MM.1S (cell line): ENCODE results near the gene SLC25A20.

Experiments
- DNase-seq: peaks from one replicate; pipeline ENCODE4 v3.0.0-alpha.2; 2015
- H2AFZ ChIP-seq: fragments of 300-600 bp; sonication (generic); 2 replicates; pipeline ENCODE4 v1.6.0; 2016; ENCODE audit warnings: antibody characterized with exemption, low read length
- H3F3A ChIP-seq: fragments of 300-600 bp; sonication (generic); 2 replicates; pipeline ENCODE4 v1.6.1; 2016; ENCODE audit warnings: mild to moderate bottlenecking, antibody characterized with exemption, low read length, moderate library complexity, mixed read lengths; ENCODE audit not compliant: insufficient read depth
- H3K27ac ChIP-seq: fragments of 300-600 bp; sonication (generic); 2 replicates; pipeline ENCODE4 v1.5.1; 2016; ENCODE audit warnings: mild to moderate bottlenecking, low read length
- H3K27me3 ChIP-seq: fragments of 300-600 bp; sonication (generic); replicated peaks from 2 replicates; pipeline ENCODE4 v1.6.0; 2016; ENCODE audit warnings: low read length; ENCODE audit not compliant: insufficient read depth
- H3K36me3 ChIP-seq: fragments of 300-600 bp; sonication (generic); replicated peaks from 2 replicates; pipeline ENCODE4 v1.6.1; 2016; ENCODE audit warnings: mild to moderate bottlenecking, low read length, mixed read lengths; ENCODE audit not compliant: insufficient read depth
- H3K4me1 ChIP-seq: fragments of 300-600 bp; sonication (generic); 2 replicates; pipeline ENCODE4 v1.6.1; 2016; ENCODE audit warnings: low read length, mixed read lengths
- H3K4me2 ChIP-seq: fragments of 300-600 bp; sonication (generic); 2 replicates; pipeline ENCODE4 v1.6.0; 2016; ENCODE audit warnings: low read depth, low read length
- H3K4me3 ChIP-seq: fragments of 300-600 bp; sonication (generic); 2 replicates; pipeline ENCODE4 v1.5.1; 2016; ENCODE audit warnings: low read length, mixed read lengths
- H3K79me2 ChIP-seq: fragments of 300-600 bp; sonication (generic); 2 replicates; pipeline ENCODE4 v1.6.1; 2016; ENCODE audit warnings: mixed run types, low read length, mixed read lengths
- H3K9ac ChIP-seq: fragments of 300-600 bp; sonication (generic); 2 replicates; pipeline ENCODE4 v1.6.1; 2016; ENCODE audit warnings: low read length, mixed read lengths
- H3K9me2 ChIP-seq: fragments of 300-600 bp; sonication (generic); replicated peaks from 2 replicates; pipeline ENCODE4 v1.6.1; 2016; ENCODE audit warnings: mild to moderate bottlenecking, low read length, mixed read lengths; ENCODE audit not compliant: insufficient read depth
- H3K9me3 ChIP-seq: fragments of 300-600 bp; sonication (generic); replicated peaks from 2 replicates; pipeline ENCODE4 v1.6.1; 2016; ENCODE audit warnings: mild to moderate bottlenecking, low read length, mixed read lengths; ENCODE audit not compliant: insufficient read depth
- H4K20me1 ChIP-seq: fragments of 300-600 bp; sonication (generic); 2 replicates; pipeline ENCODE4 v1.6.1; 2016; ENCODE audit warnings: mild to moderate bottlenecking, low read length, moderate library complexity, mixed read lengths; ENCODE audit not compliant: insufficient read depth
- CTCF ChIP-seq: fragments of 300-600 bp; sonication (generic); IDR thresholded peaks from 2 replicates; pipeline ENCODE4 v1.5.1; 2016; ENCODE audit warnings: antibody characterized with exemption, low read length, mixed read lengths
- EZH2 ChIP-seq: fragments of 300-600 bp; sonication (generic); optimal IDR thresholded peaks from 2 replicates; pipeline ENCODE3; 2017; ENCODE audit warnings: low read depth, mild to moderate bottlenecking, antibody characterized with exemption, low read length, mixed read lengths
- EZH2phosphoT487 ChIP-seq: fragments of 300-600 bp; sonication (generic); IDR thresholded peaks from 2 replicates; pipeline ENCODE4 v1.6.1; 2018; ENCODE audit warnings: antibody characterized with exemption, low read length

SLC25A20 gene

GRCh38 chr3:48857641-48858040, 41.0 kb downstream of the SLC25A20 start:
- no peak overlapping the region for H3K9ac ChIP-seq
- H3K9me3 ChIP-seq = no peaks in the 10 kb centered on the region
- TF ChIP-seq EZH2phosphoT487 (no peak), EZH2 (no peak), CTCF (no peak)
- no peak for DNase-seq
- no peaks in the 10 kb centered on the region for H3K27me3 ChIP-seq
- H3K79me2 ChIP-seq = peaks cover 4% of the 10 kb centered on the region; the same call in 1 of the 2 replicates
- H2AFZ ChIP-seq = no peak overlapping the region
- no peaks in the 10 kb centered on the region for H3K4me1 ChIP-seq
- H3K36me3 ChIP-seq = no peaks in the 10 kb centered on the region; the same call in 1 of the 2 replicates
- H3F3A ChIP-seq = 0 out of 2 replicates have a peak, but pooled peaks cover 2% of the 10 kb centered on the region
- H3K27ac ChIP-seq = no peak overlapping the region
- H3K4me2 ChIP-seq = no peak overlapping the region
- no peak overlapping the region for H3K4me3 ChIP-seq
- no peaks in the 10 kb centered on the region for H3K9me2 ChIP-seq
- H4K20me1 ChIP-seq = no peaks in the 10 kb centered on the region

- H3F3A ChIP-seq = 0 out of 2 replicates have a peak, but pooled peaks cover 2% of the 10 kb centered on the region
- no peak overlapping the region for H2AFZ ChIP-seq
- no peaks in the 10 kb centered on the region for H3K79me2 ChIP-seq
- H3K9me3 ChIP-seq = no peaks in the 10 kb centered on the region
- H4K20me1 ChIP-seq = no peaks in the 10 kb centered on the region
- H3K4me1 ChIP-seq = no peaks in the 10 kb centered on the region
- DNase-seq = no peak
- H3K9ac ChIP-seq = no peak overlapping the region
- H3K4me2 ChIP-seq = no peak overlapping the region
- no peak overlapping the region for H3K4me3 ChIP-seq
- no peaks in the 10 kb centered on the region; the same call in 1 of the 2 replicates for H3K36me3 ChIP-seq
- no peak for TF ChIP-seq EZH2
- no peak for TF ChIP-seq EZH2phosphoT487
- TF ChIP-seq CTCF = no peak
- H3K27me3 ChIP-seq = no peaks in the 10 kb centered on the region
- H3K9me2 ChIP-seq = no peaks in the 10 kb centered on the region
- no peak overlapping the region for H3K27ac ChIP-seq
Measured at GRCh38 chr3:48856469-48856868, 42.2 kb downstream of the SLC25A20 start.

DNA sequence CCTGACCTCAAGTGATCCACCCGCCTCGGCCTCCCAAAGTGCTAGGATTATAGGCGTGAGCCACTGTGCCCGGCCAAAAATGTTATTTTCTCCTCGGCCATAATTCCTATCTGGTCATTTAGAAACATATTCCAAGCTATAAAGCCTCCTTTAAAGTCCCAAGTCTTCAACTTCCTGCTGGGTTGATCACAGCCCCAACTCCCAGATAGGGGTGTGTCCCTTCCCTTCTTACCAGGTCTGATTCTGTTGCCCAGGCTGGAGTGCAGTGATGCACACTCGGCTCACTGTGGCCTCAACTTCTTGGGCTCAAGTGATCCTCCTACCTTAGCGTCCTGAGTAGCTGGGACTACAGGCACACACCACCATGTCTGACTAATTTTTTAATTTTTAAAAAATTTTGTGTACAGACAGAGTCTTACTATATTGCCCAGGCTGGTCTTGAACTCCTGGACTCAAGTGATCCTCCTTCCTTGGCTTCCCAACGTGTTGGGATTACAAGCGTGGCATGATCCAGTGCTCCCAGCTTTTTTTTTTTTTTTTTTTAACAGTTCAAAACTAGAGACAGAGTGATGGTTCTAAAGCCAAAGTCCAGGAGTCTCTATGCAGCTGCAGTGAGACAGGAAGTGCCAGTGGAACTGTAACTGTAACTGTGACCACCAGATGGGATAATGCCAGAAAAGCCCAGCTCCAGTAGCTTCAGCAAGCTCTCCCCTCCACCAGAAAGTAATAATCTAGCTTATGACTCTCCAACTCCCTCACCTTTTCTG, 42.8 kb downstream of the SLC25A20 start:
- Histone ChIP-seq H3K4me3 (no peak overlapping the region), H3K27me3 (no peaks in the 10 kb centered on the region), H3K27ac (no peak overlapping the region), H4K20me1 (no peaks in the 10 kb centered on the region), H3K4me1 (no peaks in the 10 kb centered on the region), H3K4me2 (no peak overlapping the region), H3K79me2 (no peaks in the 10 kb centered on the region), H3K9me2 (no peaks in the 10 kb centered on the region), H3K36me3 (no peaks in the 10 kb centered on the region; the same call in 1 of the 2 replicates), H2AFZ (no peak overlapping the region), H3F3A (0 out of 2 replicates have a peak, but pooled peaks cover 2% of the 10 kb centered on the region), H3K9me3 (no peaks in the 10 kb centered on the region), H3K9ac (no peak overlapping the region)
- no peak for TF ChIP-seq EZH2
- TF ChIP-seq CTCF = no peak
- no peak for TF ChIP-seq EZH2phosphoT487
- no peak for DNase-seq
